GM12892 (cell line): Measurements from ENCODE around the gene OR5B21.

Experiments used
- POLR2A ChIP-seq: IDR thresholded peaks from 2 replicates; pipeline ENCODE4 v1.6.1; 2011; ENCODE audit warnings: low read depth, low read length, control low read depth
- POLR2AphosphoS5 ChIP-seq: IDR thresholded peaks from 2 replicates; pipeline ENCODE4 v1.6.1; 2011; ENCODE audit warnings: low read depth, low read length, control low read depth

- TF ChIP-seq POLR2A (no peak), POLR2AphosphoS5 (no peak)
Observed at GRCh38 chr11:58513747-58514367, 6.0 kb upstream of the OR5B21 start.
